Mesodermal cell (in vitro differentiated cells): ENCODE measurements around the gene FAHD2B.
"Not testable (repeated sequence)": the region's sequence is repeated elsewhere in the genome, so short reads cannot be mapped to it uniquely, and the experiment has no call there.

Experiments
- H3K27ac ChIP-seq: 2 replicates; pipeline ENCODE4 v1.7.0; 2013; ENCODE audit warnings: mild to moderate bottlenecking, low read depth, low read length, moderate library complexity; ENCODE audit not compliant: severe bottlenecking
- H3K36me3 ChIP-seq: 2 replicates; pipeline ENCODE4 v1.7.1; 2013; ENCODE audit warnings: mild to moderate bottlenecking, low read length, moderate library complexity; ENCODE audit not compliant: control insufficient read depth, insufficient read depth
- H3K4me1 ChIP-seq: one replicate; pipeline ENCODE4 v1.7.1; 2013; ENCODE audit warnings: mild to moderate bottlenecking, low read length; ENCODE audit not compliant: insufficient read depth, control insufficient read depth, poor library complexity, severe bottlenecking
- H3K4me3 ChIP-seq: 2 replicates; pipeline ENCODE4 v1.7.0; 2013; ENCODE audit warnings: low read length, control low read depth, mild to moderate bottlenecking; ENCODE audit not compliant: insufficient read depth, poor library complexity, severe bottlenecking; ENCODE audit errors: extremely low read depth
- H3K9me3 ChIP-seq: 2 replicates; pipeline ENCODE4 v1.7.1; 2013; ENCODE audit warnings: mild to moderate bottlenecking, low read length, moderate library complexity; ENCODE audit not compliant: control insufficient read depth
- WGBS, 2 experiments: methylation state at CpG; one replicate each; pipeline ENCODE4 v1.1.5; 2013; ENCODE audit warnings: missing lambda C conversion rate in 2 of 2; ENCODE audit not compliant: insufficient coverage in 2 of 2; 5-methylcytosine and 5-hydroxymethylcytosine counted together

Gene FAHD2B

GRCh38 chr2:97067279-97068004 is 27.2 kb downstream of the FAHD2B start:
- no peaks in the 10 kb centered on the region for H3K4me1 ChIP-seq
- H3K9me3 ChIP-seq = no peaks in the 10 kb centered on the region
- WGBS, 2 experiments = 80 to 89% methylated on average over 5 of the region's 5 CpGs
- H3K4me3 ChIP-seq = no peak overlapping the region
- H3K36me3 ChIP-seq = no peaks in the 10 kb centered on the region
- H3K27ac ChIP-seq = no peak overlapping the region

- not testable (repeated sequence) for H3K9me3 ChIP-seq, H3K4me3 ChIP-seq, H3K4me1 ChIP-seq, H3K36me3 ChIP-seq, H3K27ac ChIP-seq
- WGBS, 2 experiments = 80 to 100% methylated on average over 1 to 2 of the region's 5 CpGs
These were observed 28.7 kb downstream of the FAHD2B start for GRCh38 chr2:97066030-97066429.

- not testable (repeated sequence) for H3K36me3 ChIP-seq, H3K4me1 ChIP-seq, H3K4me3 ChIP-seq, H3K27ac ChIP-seq, H3K9me3 ChIP-seq
- WGBS, 2 experiments = no CpG with 5 or more reads among the region's 1 CpG
These were observed 32.7 kb downstream of the FAHD2B start for GRCh38 chr2:97062020-97062419.

GRCh38 chr2:97059782-97060181 is 34.9 kb downstream of the FAHD2B start:
- no CpG with 5 or more reads among the region's 7 CpGs for WGBS, 2 experiments
- H3K4me3 ChIP-seq, H3K36me3 ChIP-seq, H3K9me3 ChIP-seq, H3K27ac ChIP-seq, H3K4me1 ChIP-seq: not testable (repeated sequence)

- H3K36me3 ChIP-seq, H3K4me1 ChIP-seq, H3K27ac ChIP-seq, H3K4me3 ChIP-seq, H3K9me3 ChIP-seq: not testable (repeated sequence)
- 80% methylated on average over 2 of the region's 3 CpGs for WGBS, 2 experiments
These were observed 38.5 kb downstream of the FAHD2B start for GRCh38 chr2:97056150-97056549.

GRCh38 chr2:97050032-97050431 is 44.6 kb downstream of the FAHD2B start:
- not testable (repeated sequence) for H3K4me1 ChIP-seq, H3K27ac ChIP-seq, H3K4me3 ChIP-seq, H3K9me3 ChIP-seq, H3K36me3 ChIP-seq
- WGBS, 2 experiments = no CpG with 5 or more reads among the region's 2 CpGs

GRCh38 chr2:97048448-97048847 is 46.2 kb downstream of the FAHD2B start:
- H3K27ac ChIP-seq, H3K4me1 ChIP-seq, H3K9me3 ChIP-seq, H3K36me3 ChIP-seq, H3K4me3 ChIP-seq: not testable (repeated sequence)
- 31% methylated on average over 2 of the region's 7 CpGs; no CpG with 5 or more reads in 1 of the 2 experiments for WGBS, 2 experiments

GRCh38 chr2:97046676-97047075 is 48.0 kb downstream of the FAHD2B start:
- not testable (repeated sequence) for H3K4me3 ChIP-seq, H3K4me1 ChIP-seq, H3K27ac ChIP-seq, H3K9me3 ChIP-seq, H3K36me3 ChIP-seq
- no CpG with 5 or more reads among the region's 3 CpGs for whole genome bisulfite sequencing, 2 experiments

- not testable (repeated sequence) for H3K4me3 ChIP-seq, H3K27ac ChIP-seq, H3K36me3 ChIP-seq, H3K4me1 ChIP-seq, H3K9me3 ChIP-seq
- WGBS, 2 experiments = 78 to 86% methylated on average over 1 to 3 of the region's 3 CpGs
These were observed 48.7 kb downstream of the FAHD2B start for GRCh38 chr2:97045895-97046499.
